HG03565 (cell line): Measurements from ENCODE around the gene FRY.

Source experiments
- ATAC-seq: cut with Tn5 transposase; IDR thresholded peaks from one replicate; pipeline ENCODE4 v1.9.1; 2021; ENCODE audit warnings: mild to moderate bottlenecking, moderate library complexity; ENCODE audit not compliant: unreplicated experiment

Gene FRY

DNA sequence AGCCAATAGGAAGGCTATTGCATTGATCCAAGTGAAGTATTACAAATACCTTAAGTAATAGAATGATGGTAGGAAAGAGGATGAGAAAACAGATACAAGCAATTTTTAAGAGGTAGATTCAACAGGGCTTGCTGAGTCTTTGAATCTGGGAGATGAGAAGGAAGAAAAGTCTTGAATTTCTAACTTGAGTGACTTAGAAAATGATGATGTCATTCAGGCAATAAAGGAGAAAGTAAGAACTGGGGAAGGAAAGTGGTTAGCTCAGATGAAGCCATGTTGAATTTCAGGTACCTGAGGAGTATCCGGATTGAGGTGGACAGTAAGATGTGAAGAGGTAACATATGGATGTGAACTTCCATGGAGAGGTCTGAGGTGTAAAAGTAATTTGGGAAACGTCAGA is 15.5 kb upstream of the FRY start:
- no peak for ATAC-seq

DNA sequence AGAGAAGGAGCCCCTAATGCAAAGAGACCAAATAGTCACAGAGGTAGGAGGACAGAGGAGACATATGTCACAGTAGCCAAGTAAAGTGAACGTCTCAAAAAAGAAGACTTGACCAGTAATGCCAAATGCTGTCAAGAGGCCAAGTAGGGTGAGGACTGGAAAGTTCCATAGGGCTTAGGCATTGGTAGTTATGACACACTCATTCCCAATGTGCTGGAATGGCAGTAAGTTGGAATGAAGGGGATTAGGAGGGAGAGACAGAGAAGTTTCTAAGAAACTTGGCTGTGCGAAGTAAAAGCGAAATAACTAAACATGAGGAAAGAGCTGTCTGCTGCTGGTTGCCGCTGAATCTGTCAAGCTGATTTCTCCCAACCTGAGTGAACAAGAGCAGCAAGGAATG is 14.9 kb upstream of the FRY start:
- no peak for ATAC-seq

DNA sequence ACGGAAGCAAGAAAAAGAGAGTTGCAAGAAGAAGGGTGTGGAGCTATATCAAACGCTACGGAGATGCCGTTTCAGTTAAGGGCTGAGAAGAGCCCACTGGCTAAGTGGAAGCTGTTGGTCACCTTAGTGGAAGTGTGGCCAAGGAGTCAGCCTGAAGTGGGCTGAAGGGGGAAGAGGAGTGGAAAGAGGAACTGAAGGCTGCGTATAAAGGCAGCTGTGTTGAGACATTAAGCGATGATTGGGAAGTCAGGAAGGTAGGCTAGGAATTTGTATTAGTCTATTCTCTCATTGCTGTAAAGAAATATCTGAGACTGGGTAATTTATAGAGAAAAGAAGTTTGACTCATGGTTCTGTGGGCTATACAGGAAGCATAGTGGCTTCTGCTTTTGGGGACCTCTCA is 14.1 kb upstream of the FRY start:
- ATAC-seq = no peak

DNA sequence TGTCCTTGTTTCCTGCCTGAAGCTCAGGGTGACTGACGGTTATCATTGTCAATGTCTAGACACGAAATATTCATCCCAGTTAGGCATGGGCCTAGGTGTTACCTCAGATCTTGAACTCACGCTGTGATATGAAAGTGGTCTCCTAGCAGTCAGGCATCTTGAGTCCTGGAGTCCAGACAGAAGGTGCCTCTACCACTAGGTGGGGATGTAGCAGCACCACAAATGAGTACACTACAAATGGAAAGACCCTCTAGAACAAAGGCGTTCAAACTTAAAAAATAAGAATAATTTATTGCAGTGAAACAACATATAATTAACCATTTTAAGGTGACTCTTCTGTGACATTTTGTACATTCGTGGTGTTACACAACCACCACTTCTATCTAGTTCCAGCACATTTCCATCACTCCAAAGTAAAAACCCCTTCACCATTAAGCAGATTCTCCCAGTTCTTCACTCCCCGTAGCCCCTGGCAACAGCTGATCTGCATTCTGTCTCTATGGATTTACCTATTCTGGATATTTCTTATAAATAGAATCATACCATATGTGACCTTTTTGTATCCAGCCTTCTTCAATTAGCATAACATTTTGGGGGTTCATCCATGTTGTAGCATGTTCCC is 11.9 kb upstream of the FRY start:
- ATAC-seq = peak; percentile 46

DNA sequence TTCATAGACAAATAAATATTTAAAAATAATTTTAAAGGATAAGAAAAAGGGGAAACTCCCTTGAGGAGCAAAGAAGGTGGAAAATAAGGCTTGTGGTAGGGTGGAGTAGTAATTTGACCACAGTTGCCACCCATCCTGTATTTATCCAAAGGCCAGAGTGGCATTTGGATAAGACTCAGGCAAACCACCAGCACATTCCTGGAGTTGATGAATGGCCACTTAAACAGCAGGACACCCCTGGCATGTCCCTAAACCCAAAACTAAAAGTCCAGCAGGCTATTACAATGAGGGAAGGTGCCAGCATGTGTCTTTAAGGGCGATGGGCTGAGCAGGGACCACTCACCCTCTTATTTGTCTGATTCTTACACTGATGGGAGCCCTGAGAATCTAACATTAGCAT is 9.8 kb upstream of the FRY start:
- ATAC-seq = no peak

DNA sequence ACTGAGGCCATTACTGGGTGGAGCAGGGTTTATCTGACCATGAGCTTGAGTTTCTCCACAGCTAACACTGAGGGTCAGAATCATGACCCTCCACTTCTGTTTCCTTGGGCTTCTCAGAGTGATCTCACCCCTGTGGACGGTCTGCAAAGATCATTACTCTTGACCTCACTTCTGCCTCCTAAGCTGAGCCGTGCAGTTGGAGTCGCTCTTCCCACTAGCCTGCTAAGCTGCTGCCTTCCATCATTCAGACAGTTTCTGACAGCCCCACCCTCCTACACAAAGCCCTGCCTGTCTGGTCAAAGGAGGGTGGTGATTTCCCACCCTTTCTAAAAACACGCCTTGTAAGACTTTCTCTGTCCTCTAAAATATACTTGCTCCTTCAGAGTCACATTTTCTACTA is 9.3 kb upstream of the FRY start:
- no peak for ATAC-seq

DNA sequence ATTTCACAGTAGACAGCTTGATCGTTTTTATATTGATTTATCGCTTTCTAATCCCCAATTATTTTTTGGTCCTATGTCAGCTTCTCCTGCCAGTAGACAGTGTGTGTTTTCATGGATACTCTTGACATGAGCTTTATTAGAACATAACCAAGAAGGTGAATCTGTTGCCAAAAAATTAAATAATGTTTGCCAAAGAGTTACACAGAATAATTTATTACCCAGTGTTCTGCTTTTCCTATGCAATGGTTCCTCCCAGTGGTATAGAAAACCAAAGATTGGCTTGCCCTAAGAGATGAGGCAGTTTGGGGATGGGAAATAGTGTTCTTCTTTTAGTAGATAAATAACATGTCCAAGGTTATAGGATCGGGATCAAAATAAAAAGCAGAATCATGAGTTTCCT is 8.5 kb upstream of the FRY start:
- ATAC-seq = no peak

DNA sequence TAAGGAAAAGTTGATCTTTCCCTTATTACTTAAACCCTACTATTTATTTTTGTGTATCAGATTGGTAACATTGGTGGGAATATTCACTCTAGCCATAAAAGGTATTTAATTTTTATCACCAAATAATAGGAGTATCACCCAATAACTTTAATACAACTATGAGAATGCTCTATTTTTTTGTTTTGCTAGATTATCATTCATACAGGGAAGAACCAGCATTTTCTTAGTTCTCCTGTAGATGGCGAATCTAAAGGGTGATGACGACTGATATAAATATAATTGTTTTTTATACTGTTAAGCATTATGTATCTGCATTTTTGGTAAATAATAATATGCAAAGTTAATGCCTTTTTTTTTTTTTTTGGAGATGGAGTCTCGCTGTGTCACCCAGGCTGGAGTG is 7.9 kb upstream of the FRY start:
- ATAC-seq = no peak

DNA sequence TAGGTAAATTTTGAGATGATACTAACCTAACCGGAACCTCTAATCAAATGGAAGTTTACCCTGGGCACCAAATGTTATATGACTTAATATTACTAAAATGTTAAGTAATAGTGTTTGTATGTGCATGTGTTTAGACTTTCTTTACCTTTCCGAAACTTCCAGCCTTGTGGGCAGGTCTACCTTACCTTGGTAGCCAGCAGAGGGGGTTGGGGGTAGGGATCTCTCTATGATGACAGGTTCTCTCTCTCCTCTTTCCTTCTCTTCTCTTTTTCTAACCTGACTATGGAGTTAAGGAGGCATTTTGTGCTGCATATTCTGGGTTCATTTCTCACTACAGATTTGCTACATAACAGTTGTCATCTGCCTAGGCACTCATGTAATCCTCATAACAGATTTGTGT is 6.8 kb upstream of the FRY start:
- no peak for ATAC-seq

DNA sequence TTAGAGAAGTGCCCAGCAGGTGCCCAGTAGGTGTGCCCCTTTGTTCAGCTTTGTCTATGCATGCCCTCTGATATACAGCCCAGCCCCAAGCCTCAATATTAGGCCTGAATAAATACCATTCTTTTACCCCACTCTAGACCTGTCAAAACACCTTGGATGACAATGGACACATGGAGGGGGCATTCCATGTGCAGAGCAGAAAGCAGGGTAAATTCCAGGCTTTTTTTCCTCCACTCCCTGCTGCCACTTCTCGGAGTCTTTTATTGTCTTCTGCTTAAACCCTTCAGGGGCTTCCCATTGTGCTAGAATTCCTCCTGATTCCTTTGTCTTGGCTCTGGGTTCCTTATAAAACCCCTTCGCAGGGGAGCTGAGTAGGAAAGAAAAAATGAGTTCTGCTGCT is 5.8 kb upstream of the FRY start:
- ATAC-seq = no peak

DNA sequence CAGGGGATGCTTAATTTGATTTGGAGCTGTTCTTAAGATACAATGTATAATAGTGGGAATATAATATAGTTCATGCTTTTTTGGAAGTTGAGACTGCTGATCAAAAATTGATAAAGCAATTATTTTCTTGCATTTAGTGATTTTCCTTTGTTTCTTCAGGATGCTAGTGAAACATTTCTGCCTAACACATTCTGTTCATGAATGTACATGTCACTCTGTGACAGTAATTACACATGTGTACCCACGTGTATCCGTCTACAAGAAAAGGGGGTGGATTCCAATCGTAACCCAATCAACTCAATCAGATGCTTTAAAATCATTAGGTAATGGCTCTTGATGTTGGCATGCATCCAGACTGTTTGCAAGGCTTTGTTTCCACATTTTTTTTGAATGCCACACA is 5.0 kb upstream of the FRY start:
- no peak for ATAC-seq

DNA sequence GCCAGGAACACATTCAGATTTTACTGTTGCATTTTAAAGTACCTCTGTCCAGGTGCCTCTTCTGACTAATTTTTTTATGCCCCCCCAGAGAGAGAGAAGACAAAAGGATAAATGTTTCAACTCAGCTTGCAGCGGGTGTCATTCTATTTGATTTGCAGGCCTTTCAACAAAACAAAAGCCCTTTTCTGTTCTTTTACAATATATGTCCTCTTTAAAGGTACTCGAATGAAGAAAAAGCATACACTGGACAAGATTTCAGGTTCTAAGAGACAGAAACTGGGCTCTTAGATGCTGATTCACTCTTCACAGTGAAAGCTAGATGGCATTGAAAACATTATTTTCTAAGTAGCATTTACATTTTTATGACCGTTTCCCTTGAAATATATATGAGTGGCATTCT is 2.9 kb upstream of the FRY start:
- no peak for ATAC-seq

DNA sequence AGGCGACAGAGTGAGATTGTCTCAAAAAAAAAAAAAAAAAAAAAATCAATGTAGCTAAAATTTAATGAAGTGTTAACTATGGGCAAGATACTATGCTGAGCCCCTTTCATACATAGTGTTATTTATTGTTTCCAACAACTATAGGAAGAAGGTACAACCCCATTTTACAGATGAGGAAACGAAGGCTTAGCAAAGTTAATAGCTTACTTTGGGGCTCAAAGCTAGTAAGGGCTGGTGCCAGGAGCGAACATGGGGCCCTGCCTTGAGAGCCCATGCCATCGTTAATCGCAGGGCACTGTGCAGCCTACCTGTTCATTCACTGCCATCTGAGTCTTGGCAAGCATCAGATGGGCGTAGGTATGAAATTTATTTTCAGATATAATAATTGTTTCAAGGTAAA is 1.9 kb upstream of the FRY start:
- ATAC-seq = no peak

DNA sequence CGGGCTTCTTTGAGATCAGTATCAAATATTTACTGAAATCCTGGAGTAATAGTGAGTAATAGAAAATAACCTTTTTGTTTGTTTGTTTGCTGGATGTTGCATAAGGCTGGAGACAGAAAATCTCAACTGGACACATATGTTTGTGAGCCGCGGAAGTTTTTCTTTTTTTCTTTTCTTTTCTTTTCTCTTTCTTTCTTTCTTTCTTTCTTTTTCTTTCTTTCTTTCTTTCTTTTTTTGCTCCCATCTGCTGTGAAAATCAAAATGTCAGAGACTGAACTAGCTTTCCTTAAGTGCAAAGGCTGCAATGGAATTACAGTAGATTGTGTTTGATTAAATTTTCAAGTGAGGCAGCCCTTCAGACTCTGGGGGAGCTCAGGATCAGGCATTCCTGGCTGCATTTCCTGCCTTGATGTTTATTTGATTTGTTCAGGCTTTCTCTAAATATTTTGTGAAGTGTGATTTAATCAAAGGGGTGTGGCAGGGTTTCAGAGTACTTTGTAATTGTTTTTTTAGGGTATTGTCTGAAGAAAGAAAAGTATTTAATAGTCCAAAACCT is 319 bp downstream of the FRY start:
- ATAC-seq = no peak

DNA sequence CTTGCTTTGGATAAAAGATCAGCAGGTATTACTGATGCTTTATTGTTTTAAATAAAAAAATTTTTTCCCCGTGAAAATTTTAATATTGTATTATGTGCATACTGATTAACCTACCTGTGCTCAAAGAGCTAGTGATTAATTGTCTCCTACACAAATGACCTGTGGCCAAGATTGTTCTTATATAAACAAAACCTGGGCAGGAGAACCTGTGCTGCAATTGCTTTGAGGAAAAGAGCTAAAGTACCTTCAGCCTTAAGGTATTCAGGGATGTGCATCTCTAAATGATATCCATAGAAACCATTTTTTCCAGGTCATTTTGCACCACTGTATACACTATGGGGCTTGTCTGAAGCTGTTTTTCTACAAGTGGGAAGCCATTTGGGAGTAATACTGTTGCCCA is 1.2 kb downstream of the FRY start:
- ATAC-seq = no peak

DNA sequence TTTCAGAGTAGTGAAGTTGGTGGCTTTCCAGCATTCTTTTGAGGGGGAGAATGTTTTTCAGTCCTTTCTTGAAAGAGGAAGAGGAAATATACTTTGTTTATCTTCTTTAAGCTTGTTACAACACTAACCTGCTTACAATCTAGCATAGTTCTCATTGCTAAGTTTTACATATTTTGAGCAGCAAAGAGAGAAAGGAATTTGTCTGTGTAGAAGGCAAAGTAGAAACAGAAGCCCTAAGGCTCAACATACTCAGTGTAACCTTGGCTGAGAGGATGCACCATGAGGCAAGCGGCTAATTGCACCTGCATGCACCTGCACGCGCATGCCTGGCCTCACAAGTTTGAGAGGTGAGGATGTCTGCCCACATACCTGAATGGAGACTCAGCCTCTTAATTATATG is 2.2 kb downstream of the FRY start:
- no peak for ATAC-seq

DNA sequence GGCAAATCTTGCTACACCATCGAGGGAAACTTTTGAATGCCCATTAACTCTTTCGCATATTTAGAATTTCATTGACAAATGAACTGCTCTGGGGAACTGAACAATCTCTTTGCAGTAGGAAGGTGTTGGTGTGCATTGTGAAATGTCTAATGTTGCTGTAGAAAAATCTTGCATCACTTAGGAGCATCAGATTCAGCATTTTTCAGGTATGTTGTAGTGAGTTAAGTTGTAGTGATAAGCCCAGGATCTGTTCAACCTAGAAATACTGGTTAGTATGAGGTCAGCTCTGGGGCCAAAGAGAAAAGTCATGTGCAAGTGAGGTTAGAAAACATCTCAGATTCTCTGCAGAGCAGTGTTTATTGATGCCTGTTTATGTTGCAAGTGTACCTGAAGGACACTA is 4.1 kb downstream of the FRY start:
- ATAC-seq = no peak

DNA sequence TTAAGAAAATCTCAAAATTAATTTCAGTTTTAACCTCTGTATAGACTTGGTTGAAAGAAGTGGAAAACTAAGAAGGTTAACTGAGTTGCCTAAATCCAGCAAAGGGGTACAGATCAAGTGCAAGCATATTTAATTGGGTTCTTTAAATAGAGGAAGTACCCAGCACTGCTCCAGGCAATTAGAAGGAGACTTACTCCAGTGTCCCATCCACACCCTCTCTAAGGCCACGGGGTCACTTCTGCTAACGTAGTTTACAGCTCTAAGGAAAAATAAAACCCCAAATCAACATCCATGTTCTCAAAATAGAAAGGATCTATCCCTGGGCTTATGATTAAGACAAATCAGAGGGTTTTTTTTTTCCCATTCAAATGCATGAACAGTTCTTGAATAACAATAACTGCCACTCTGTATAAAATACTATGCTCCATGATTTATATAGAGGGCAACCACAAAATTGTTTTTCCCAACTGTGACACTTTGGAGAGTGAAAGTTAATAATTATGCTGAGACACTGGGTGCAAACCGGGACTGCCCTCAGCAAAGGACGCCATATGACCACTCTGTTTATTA is 4.6 kb downstream of the FRY start:
- ATAC-seq = no peak

DNA sequence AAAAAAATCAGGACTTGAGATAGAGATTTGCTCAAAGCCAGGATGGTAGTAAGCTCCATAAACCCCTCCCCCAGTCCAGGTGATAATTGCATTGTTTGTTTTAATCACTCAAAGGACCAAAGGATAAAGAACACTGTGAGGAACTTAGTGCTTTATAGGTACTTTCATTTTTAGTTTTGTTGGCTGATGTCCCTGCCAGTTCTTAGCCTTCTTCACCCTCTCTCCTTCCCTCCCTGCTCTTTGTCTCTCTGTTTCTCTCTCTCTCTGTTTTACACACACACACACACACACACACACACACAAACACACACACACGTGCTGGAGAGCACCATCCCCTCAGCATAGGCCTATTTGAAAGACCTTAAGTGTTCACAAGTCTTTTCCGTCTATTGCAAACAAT is 5.2 kb downstream of the FRY start:
- no peak for ATAC-seq

DNA sequence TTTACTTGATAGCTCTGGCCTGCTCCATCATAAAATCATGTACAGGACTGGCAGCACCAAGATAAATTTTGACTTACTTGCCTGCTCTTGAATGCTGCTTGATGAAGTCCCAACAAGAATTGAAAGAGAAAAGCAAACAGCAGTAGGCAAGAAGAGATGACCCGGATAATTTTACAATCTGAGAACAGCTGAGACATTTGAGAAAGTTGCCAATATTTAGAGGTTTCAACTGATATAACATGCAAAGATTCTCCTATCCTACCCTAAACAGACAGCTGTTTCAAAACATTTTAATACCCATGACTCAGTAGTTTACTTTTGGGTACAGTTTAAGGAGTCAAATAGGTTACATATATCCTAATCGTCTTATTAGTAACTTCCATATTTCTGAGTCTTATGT is 5.9 kb downstream of the FRY start:
- no peak for ATAC-seq

DNA sequence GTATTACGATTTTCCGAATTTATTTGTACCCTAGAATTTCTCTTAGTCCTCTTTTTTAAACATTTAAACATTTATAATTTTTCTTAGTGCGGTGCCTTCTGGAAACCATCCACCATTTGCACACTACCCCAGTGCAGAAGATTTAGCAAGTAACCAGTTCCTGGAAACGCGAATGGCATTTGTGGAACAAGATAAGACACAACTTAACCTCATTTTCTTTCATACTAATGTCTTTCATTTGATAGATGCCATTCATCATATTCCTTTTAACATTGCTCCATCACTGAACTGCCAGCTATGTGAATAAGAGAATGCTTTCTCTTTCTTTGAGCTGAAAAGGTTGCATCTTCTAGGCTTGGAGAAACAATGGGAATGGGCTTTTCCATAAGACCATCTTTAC is 6.8 kb downstream of the FRY start:
- no peak for ATAC-seq

DNA sequence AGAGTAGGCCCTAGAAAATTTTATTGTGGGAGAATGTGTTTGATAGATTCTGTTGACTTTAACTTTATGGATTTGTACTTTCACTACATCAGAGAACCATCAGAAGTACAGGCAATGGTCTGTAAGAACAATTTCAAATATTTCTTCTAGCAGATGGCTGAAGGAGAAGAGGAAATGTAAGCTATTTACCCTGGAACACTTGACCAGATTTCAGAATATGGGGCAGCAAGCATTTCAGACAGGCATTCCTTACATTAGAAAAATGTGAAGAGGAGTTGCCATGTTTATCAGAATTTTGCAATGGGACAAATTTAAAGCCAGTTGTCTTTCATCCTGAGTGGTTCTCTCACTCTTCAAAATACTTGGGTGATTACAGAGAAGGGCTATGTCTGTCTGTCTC is 7.5 kb downstream of the FRY start:
- ATAC-seq = no peak

DNA sequence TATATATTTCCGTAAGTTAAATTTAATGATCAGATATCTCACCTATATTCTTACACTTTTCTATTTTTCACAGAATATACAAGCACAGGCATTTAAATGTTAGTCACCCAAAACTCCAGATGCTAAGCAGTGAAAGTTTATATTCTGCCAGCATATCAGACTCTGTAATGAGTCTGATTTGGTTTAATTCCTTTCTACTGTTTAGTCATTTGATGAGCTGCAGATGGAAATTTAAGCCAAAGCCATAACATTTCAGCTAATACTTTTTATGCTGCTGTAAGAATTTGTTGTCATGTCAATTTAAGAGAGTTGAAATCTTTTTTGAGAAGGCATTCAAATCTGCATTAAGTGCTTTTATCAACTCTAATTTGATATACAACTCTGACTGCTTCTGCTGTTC is 8.0 kb downstream of the FRY start:
- ATAC-seq = no peak
